OCI-LY3 (cell line): ENCODE results near the gene TENT4B.

Experiments used
- H2AFZ ChIP-seq: fragments of 200-600, 300-600 bp; shearing (Covaris generic); 2 replicates; pipeline ENCODE4 v1.6.0; 2014; ENCODE audit warnings: antibody characterized with exemption, low read depth, low read length
- H3K27ac ChIP-seq: fragments of 200-600, 300-600 bp; sonication (generic); 2 replicates; pipeline ENCODE4 v1.5.1; 2014; ENCODE audit warnings: mild to moderate bottlenecking, low read length, moderate library complexity, mixed read lengths
- H3K27me3 ChIP-seq: fragments of 200-600, 300-600 bp; sonication (generic); 2 replicates; pipeline ENCODE4 v1.6.1; 2014; ENCODE audit warnings: low read depth, low read length, mixed read lengths
- H3K36me3 ChIP-seq: fragments of 200-600, 300-600 bp; sonication (generic); replicated peaks from 2 replicates; pipeline ENCODE3; 2014; ENCODE audit warnings: low read depth, low read length, mixed read lengths
- H3K4me1 ChIP-seq: fragments of 300-600, 200-600 bp; sonication (generic); 2 replicates; pipeline ENCODE4 v1.6.1; 2014; ENCODE audit warnings: low read length, mixed read lengths
- H3K4me2 ChIP-seq: fragments of 200-600, 300-600 bp; sonication (generic); 2 replicates; pipeline ENCODE4 v1.6.1; 2014; ENCODE audit warnings: low read length, mixed read lengths
- H3K4me3 ChIP-seq: fragments of 300-600, 200-600 bp; sonication (generic); 2 replicates; pipeline ENCODE4 v1.5.1; 2014; ENCODE audit warnings: antibody characterized with exemption, mild to moderate bottlenecking, low read length, moderate library complexity
- H3K79me2 ChIP-seq: fragments of 300-600, 200-600 bp; shearing (Covaris generic); 2 replicates; pipeline ENCODE4 v1.6.1; 2014; ENCODE audit warnings: mild to moderate bottlenecking, low read length, mixed read lengths
- H3K9ac ChIP-seq: fragments of 300-600, 200-600 bp; shearing (Covaris generic); 2 replicates; pipeline ENCODE4 v1.6.0; 2014; ENCODE audit warnings: mild to moderate bottlenecking, low read length, moderate library complexity
- H3K9me3 ChIP-seq: fragments of 200-600, 300-600 bp; shearing (Covaris generic); 2 replicates; pipeline ENCODE4 v1.6.1; 2014; ENCODE audit warnings: low read length, mixed read lengths; ENCODE audit not compliant: insufficient read depth
- H4K20me1 ChIP-seq: fragments of 200-600, 300-600 bp; sonication (generic); 2 replicates; pipeline ENCODE4 v1.6.1; 2016; ENCODE audit warnings: low read length, mixed read lengths; ENCODE audit not compliant: insufficient read depth
- CTCF ChIP-seq: fragments of 200-600, 300-600 bp; sonication (generic); IDR thresholded peaks from 2 replicates; pipeline ENCODE4 v1.5.1; 2014; ENCODE audit warnings: antibody characterized with exemption, low read length, low read depth
- EZH2phosphoT487 ChIP-seq: fragments of 200-600 bp; shearing (Covaris generic); IDR thresholded peaks from 2 replicates; pipeline ENCODE4 v1.6.1; 2018; ENCODE audit warnings: antibody characterized with exemption, mixed run types, low read depth

Gene TENT4B

GRCh38 chr16:50263940-50264929 is 111.1 kb downstream of the TENT4B start:
- H3K4me1 ChIP-seq: peaks cover 32% of the 10 kb centered on the region

GRCh38 chr16:50265260-50265659 is 112.2 kb downstream of the TENT4B start:
- Histone ChIP-seq H4K20me1 (no peaks in the 10 kb centered on the region), H3K27me3 (no peaks in the 10 kb centered on the region), H3K4me3 (no peak overlapping the region), H3K4me2 (no peak overlapping the region), H3K9ac (no peak overlapping the region), H3K79me2 (no peaks in the 10 kb centered on the region), H3K4me1 (peaks cover 32% of the 10 kb centered on the region), H3K27ac (no peak overlapping the region), H3K9me3 (no peaks in the 10 kb centered on the region), H2AFZ (no peak overlapping the region), H3K36me3 (no peaks in the 10 kb centered on the region)
- no peak for TF ChIP-seq EZH2phosphoT487
- peak; percentile 58 for TF ChIP-seq CTCF

More at GRCh38 chr16:50263940-50264929, 111.1 kb downstream of the TENT4B start:
- H3K9ac ChIP-seq: no peak overlapping the region
- H3K79me2 ChIP-seq: no peaks in the 10 kb centered on the region
- no peaks in the 10 kb centered on the region for H3K27me3 ChIP-seq
- TF ChIP-seq CTCF (no peak), EZH2phosphoT487 (no peak)
- H4K20me1 ChIP-seq: no peaks in the 10 kb centered on the region
- no peak overlapping the region for H3K4me2 ChIP-seq
- no peak overlapping the region for H2AFZ ChIP-seq
- H3K4me3 ChIP-seq: no peak overlapping the region
- no peaks in the 10 kb centered on the region for H3K9me3 ChIP-seq
- H3K27ac ChIP-seq: no peak overlapping the region
- no peaks in the 10 kb centered on the region for H3K36me3 ChIP-seq

GRCh38 chr16:50265716-50266336 is 112.7 kb downstream of the TENT4B start:
- Histone ChIP-seq H3K36me3 (no peaks in the 10 kb centered on the region), H3K27me3 (no peaks in the 10 kb centered on the region), H3K4me3 (peak overlapping the region; percentile 84), H3K9me3 (no peaks in the 10 kb centered on the region), H3K9ac (peak overlapping the region; percentile 77), H3K4me2 (peak overlapping the region; percentile 98), H3K27ac (no peak overlapping the region), H4K20me1 (no peaks in the 10 kb centered on the region), H3K79me2 (no peaks in the 10 kb centered on the region), H2AFZ (peak overlapping the region; percentile 85; the same call in 1 of the 2 replicates), H3K4me1 (peaks cover 32% of the 10 kb centered on the region)
- TF ChIP-seq EZH2phosphoT487: no peak

DNA sequence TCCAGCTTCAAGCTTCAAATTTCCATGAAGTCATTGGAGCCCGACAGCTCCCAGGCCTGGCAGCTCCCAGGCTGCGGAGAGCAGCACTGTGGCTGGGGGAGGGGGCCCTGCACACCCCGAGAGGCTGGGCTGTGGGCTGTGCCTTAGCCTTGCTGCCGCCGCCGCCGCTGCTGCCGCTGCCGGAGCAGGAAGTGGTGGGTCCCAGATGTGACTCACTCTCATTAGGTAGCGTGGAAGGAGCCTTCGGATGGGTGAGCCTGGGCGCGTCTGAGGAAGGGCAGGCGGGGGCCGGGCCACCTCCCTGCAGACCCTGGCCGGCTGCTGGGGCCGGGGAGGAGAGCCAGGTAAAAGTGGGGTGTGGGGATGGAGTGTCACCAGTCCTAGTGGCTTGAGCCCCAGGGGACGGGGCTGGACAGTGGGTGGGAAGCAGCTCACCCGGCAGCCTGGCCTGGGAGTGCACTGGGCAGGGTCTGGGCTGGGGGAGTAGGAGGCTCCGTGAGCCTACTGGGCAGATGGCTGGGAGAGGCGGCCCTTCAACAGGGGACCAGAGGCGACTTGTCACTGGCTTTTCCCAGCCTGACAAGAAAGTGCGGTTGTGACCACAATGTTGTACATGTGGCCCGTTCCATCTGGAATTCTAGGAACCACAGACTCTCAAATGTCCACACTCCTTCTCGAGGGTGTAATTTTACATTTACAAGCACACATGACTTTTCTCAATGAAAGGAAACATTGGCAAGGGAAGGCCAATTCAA is 113.4 kb downstream of the TENT4B start, which contains the start of gene ADCY7:
ADCY7 (plus strand) TSS at position 215 of the 755 bp plus-strand sequence. CDS start 21,629 bp downstream, outside the sequence.
- Histone ChIP-seq H4K20me1 (no peaks in the 10 kb centered on the region), H2AFZ (peak within 1 kb of the TSS; percentile 85), H3K27me3 (no peaks in the 10 kb centered on the region), H3K79me2 (no peaks in the 10 kb centered on the region), H3K4me2 (peak within 1 kb of the TSS; percentile 98), H3K27ac (no peak within 1 kb of the TSS), H3K36me3 (no peaks in the 10 kb centered on the region), H3K4me3 (peak within 1 kb of the TSS; percentile 84), H3K9me3 (no peaks in the 10 kb centered on the region), H3K9ac (peak within 1 kb of the TSS; percentile 77), H3K4me1 (peaks cover 32% of the 10 kb centered on the region)
- TF ChIP-seq CTCF: no peak
- no peak for TF ChIP-seq EZH2phosphoT487
